IPS-18a (cell line): ENCODE results near the gene FOXF1.

Source experiments
- H3K27ac ChIP-seq: one replicate; pipeline ENCODE4 v1.5.1; 2013; ENCODE audit warnings: low read length
- H3K27me3 ChIP-seq: one replicate; pipeline ENCODE4 v1.6.1; 2013; ENCODE audit warnings: mild to moderate bottlenecking, low read length; ENCODE audit not compliant: control insufficient read depth, insufficient read depth
- H3K36me3 ChIP-seq: one replicate; pipeline ENCODE4 v1.6.1; 2013; ENCODE audit warnings: low read depth, low read length; ENCODE audit not compliant: control insufficient read depth
- H3K4me1 ChIP-seq: one replicate; pipeline ENCODE4 v1.6.1; 2013; ENCODE audit warnings: low read depth, low read length; ENCODE audit not compliant: control insufficient read depth
- H3K4me3 ChIP-seq: one replicate; pipeline ENCODE4 v1.5.1; 2013; ENCODE audit warnings: low read length
- H3K9ac ChIP-seq: one replicate; pipeline ENCODE4 v1.6.1; 2013; ENCODE audit warnings: mild to moderate bottlenecking, low read length, moderate library complexity
- H3K9me3 ChIP-seq: one replicate; pipeline ENCODE4 v1.6.1; 2013; ENCODE audit warnings: low read depth, low read length; ENCODE audit not compliant: control insufficient read depth

Gene FOXF1

DNA sequence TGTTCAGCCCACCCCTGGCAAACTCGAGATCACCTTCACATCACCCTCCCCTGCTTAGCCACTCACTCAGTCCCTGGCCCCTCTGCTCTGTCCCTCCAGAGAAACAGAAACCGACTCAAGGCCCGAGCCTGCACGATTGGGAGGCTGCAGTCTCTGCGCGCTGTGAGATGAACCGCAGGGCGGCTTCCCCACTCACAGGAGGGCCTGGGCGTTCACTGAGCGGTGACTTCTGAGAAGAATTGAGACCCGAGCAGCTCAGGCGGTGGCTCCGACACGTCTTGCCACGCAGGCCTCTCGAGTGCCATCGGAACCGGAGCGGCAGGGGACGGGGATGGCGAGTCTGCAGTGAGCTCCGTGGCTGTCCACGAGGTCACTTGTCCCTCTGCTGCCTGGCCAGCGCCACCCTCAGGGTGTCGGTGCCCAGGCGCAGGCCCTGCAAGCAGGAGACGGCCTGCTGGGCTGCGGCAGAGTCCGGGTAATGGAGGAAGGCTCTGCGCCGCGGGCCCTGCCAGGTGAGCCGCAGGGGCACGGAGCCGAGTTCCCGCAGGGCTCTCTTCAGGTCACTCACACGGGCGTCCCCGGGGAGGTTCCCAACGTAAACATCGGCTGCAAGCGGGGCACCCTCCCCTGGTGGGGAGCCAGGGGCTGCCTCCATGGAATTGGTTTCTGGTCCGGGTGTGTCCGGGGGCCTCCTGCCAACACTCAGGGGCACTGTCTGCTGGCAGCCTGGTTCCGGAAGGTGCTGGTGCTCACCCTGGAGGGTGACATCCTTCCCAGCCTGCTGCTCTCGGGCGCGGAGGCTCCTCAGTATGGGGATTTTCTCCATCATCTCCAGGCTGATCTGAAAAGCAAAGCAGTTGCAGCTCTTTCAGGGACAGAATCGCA lies 21.6 kb downstream of the FOXF1 start:
- Histone ChIP-seq H3K4me1 (no peaks in the 10 kb centered on the region), H3K36me3 (no peaks in the 10 kb centered on the region), H3K27ac (no peak overlapping the region), H3K9ac (no peak overlapping the region), H3K9me3 (no peaks in the 10 kb centered on the region), H3K4me3 (no peak overlapping the region), H3K27me3 (no peaks in the 10 kb centered on the region)

- no peaks in the 10 kb centered on the region for H3K4me1 ChIP-seq
- no peak overlapping the region for H3K9ac ChIP-seq
- no peaks in the 10 kb centered on the region for H3K36me3 ChIP-seq
- no peaks in the 10 kb centered on the region for H3K9me3 ChIP-seq
- no peak overlapping the region for H3K4me3 ChIP-seq
- H3K27ac ChIP-seq, result no peak overlapping the region
- H3K27me3 ChIP-seq, result no peaks in the 10 kb centered on the region
Observed at GRCh38 chr16:86532526-86532815, 22.1 kb downstream of the FOXF1 start.

GRCh38 chr16:86533076-86533475 lies 22.7 kb downstream of the FOXF1 start:
- Histone ChIP-seq H3K27me3 (no peaks in the 10 kb centered on the region), H3K36me3 (no peaks in the 10 kb centered on the region), H3K9me3 (no peaks in the 10 kb centered on the region), H3K27ac (no peak overlapping the region), H3K9ac (no peak overlapping the region), H3K4me1 (no peaks in the 10 kb centered on the region), H3K4me3 (no peak overlapping the region)

DNA sequence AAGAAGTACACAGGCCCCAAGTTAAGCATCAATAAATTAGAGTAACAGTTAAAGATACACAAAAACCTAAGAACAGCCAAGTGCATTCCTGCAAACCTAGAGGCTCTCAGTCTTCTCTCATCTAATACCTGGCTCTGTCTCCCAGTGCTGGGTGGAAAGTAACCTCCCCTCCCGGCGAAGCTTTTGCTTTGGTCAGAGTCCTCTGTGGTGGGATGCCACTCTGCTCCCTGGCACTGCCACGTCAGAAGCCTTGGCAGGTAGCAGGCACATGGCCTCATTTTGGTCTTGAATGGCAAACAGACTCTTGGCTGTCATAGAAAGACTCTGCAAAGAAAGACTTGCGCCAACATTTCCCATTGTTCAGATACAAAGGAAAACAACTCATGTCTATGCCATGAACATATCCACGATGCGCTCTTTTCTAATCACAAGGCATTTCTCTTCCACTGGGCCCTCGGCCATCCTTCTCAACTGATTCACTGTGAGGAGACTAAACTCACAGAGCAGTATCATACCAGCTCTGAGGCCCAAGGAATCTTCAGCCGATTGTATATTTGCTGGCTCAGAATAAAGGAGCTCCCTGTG lies 23.5 kb downstream of the FOXF1 start:
- no peaks in the 10 kb centered on the region for H3K4me1 ChIP-seq
- no peaks in the 10 kb centered on the region for H3K27me3 ChIP-seq
- H3K9ac ChIP-seq, result no peak overlapping the region
- no peak overlapping the region for H3K27ac ChIP-seq
- peaks cover 3% of the 10 kb centered on the region for H3K36me3 ChIP-seq
- no peak overlapping the region for H3K4me3 ChIP-seq
- H3K9me3 ChIP-seq, result no peaks in the 10 kb centered on the region

DNA sequence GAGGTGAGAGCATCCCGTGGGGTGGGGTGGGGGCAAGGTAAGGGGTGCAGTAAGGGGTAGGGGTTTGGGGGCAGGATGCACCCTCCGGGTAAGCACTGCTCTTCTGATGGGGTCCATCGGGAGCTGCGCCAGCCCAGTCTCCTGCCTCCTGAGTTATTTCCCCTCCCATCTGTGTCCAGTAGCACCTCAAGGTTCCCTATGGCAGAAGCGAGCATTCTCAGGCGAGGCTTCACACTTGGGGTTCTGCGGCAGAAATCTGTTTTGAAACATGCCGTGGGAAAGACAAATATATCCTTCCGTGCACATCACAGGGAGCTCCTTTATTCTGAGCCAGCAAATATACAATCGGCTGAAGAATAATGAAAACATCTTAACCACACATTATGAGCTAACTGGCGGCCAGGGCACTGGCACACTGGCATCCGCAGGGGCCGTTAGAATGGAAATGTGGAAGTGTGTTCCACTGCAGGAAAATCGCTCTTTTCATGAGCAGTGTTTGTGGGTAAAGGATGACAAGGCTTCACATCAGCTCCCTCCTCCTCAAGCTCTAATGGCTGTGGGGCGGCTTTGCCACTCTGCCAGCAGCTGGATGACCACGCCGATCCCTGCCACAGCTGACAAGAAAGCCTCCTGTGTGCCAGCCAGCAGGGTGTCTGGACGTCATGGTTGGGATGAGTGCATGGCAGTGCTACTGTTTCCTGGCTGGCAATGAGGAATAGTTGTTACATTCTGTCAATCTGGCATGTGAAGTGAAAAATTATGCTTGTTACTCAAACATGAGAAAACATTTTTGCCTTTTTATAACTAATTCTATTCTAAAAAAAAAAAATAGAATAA lies 24.7 kb downstream of the FOXF1 start:
- no peaks in the 10 kb centered on the region for H3K9me3 ChIP-seq
- peaks cover 3% of the 10 kb centered on the region for H3K36me3 ChIP-seq
- no peak overlapping the region for H3K27ac ChIP-seq
- no peaks in the 10 kb centered on the region for H3K27me3 ChIP-seq
- H3K4me1 ChIP-seq, result no peaks in the 10 kb centered on the region
- no peak overlapping the region for H3K4me3 ChIP-seq
- no peak overlapping the region for H3K9ac ChIP-seq

GRCh38 chr16:86536621-86537020 lies 26.3 kb downstream of the FOXF1 start:
- Histone ChIP-seq H3K36me3 (peaks cover 3% of the 10 kb centered on the region), H3K27ac (no peak overlapping the region), H3K4me1 (no peaks in the 10 kb centered on the region), H3K9ac (no peak overlapping the region), H3K27me3 (no peaks in the 10 kb centered on the region), H3K4me3 (no peak overlapping the region), H3K9me3 (no peaks in the 10 kb centered on the region)

GRCh38 chr16:86537486-86537885 lies 27.2 kb downstream of the FOXF1 start:
- Histone ChIP-seq H3K4me3 (no peak overlapping the region), H3K27me3 (no peaks in the 10 kb centered on the region), H3K36me3 (peaks cover 3% of the 10 kb centered on the region), H3K4me1 (no peaks in the 10 kb centered on the region), H3K9ac (no peak overlapping the region), H3K27ac (no peak overlapping the region), H3K9me3 (no peaks in the 10 kb centered on the region)

DNA sequence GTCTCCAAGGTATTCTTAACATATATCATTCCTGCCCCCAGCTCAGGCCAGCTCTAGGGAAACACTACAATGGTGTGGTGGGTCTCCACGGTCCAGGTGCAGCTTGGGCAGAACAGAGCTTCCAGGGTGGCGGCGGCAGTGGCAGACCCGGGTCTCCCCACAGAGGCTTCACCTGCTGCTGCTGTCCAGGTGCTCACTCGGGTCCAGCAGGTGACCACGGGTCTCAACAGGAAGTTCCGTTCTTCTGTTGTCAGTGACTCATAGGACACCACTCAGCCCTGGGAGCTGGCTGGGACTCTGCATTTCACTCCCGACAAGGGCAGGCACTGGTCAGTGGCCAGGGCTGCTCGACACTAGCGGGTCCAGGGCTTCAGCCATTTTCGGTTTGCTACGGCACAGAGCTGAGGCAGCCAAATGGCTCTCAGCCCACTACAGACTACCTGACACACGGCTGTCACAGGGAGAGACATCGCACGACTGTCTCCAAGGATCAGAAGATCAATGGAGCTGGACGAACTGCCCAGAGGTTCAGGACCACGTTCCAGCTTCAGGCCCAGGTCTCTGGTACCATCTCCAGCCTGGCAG lies 28.0 kb downstream of the FOXF1 start:
- Histone ChIP-seq H3K4me1 (no peaks in the 10 kb centered on the region), H3K27me3 (no peaks in the 10 kb centered on the region), H3K4me3 (no peak overlapping the region), H3K9ac (no peak overlapping the region), H3K9me3 (no peaks in the 10 kb centered on the region), H3K36me3 (peaks cover 3% of the 10 kb centered on the region), H3K27ac (no peak overlapping the region)

GRCh38 chr16:86540894-86541293 lies 30.6 kb downstream of the FOXF1 start:
- Histone ChIP-seq H3K27ac (no peak overlapping the region), H3K9ac (no peak overlapping the region), H3K4me1 (no peaks in the 10 kb centered on the region), H3K9me3 (no peaks in the 10 kb centered on the region), H3K4me3 (no peak overlapping the region), H3K27me3 (no peaks in the 10 kb centered on the region), H3K36me3 (peaks cover 3% of the 10 kb centered on the region)

DNA sequence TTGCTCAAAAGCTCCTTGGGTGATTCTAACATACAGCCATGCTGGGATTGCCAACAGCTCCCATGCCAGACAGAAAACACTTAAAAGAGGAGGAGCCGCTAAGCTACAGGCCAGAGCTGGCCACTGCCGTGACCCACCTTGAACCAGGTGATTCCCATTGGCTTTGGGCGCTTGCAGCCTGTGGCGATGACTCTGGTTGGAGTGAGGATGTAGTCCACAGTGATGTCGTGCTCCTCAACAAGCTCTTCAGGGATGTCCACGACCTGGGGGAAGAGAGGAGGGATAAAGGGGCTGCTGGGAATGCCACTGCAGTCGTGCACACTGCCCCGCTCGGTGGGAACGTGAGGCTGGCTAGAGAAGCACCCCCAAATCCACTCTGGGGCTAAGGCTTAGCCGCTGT lies 31.2 kb downstream of the FOXF1 start:
- H3K9ac ChIP-seq, result no peak overlapping the region
- no peak overlapping the region for H3K4me3 ChIP-seq
- no peak overlapping the region for H3K27ac ChIP-seq
- H3K27me3 ChIP-seq, result no peaks in the 10 kb centered on the region
- H3K9me3 ChIP-seq, result no peaks in the 10 kb centered on the region
- H3K4me1 ChIP-seq, result no peaks in the 10 kb centered on the region
- peaks cover 3% of the 10 kb centered on the region for H3K36me3 ChIP-seq
